Measurements from ENCODE around the gene BMP10. TPM values are rescaled to one million over a fixed set of nuclear protein-coding genes. Genes with fewer than 3 reads are reported as not detected.

The BMP10 gene
- total and polyA plus RNA-seq, 2 of the 13 experiments (the other 11 are each of a cell fraction or from before 2014, with no cell fraction given): not detected

GRCh38 chr2:68918497-68918896, 47.3 kb upstream of the BMP10 start:
- Histone ChIP-seq H3K4me3 (replicated peaks in 1 of 3; ENCODE audit: insufficient read depth in 1 of 3, low read depth in 2 of 3, low read length in 3 of 3) (no peak overlapping the region), H3K27ac (ENCODE audit: extremely low read length, insufficient read depth, low read length) (no peak overlapping the region), H4K20me1 (ENCODE audit: insufficient read depth, low read length) (no peaks in the 10 kb centered on the region), H3K4me1 (ENCODE audit: insufficient read depth, low read length) (peaks cover 9% of the 10 kb centered on the region; the same call in 1 of the 2 replicates), H3K9me3 (ENCODE audit: low read length) (no peaks in the 10 kb centered on the region), H3K27me3 (ENCODE audit: control insufficient read depth in 1 of 2, insufficient read depth in 2 of 2, low read length in 2 of 2) (peaks cover 0 to 3% of the 10 kb centered on the region in 2 experiments; a peak in 1 of 5 replicates), H3K36me3 (replicated peaks in 1 of 2; ENCODE audit: control insufficient read depth in 1 of 2, insufficient read depth in 2 of 2, low read length in 2 of 2) (no peaks in the 10 kb centered on the region), H3K4me2 (ENCODE audit: low read depth, low read length) (no peak overlapping the region), H3K79me2 (ENCODE audit: insufficient read depth, low read length) (no peaks in the 10 kb centered on the region), H2AFZ (ENCODE audit: low read length) (no peak overlapping the region), H3K9ac (ENCODE audit: insufficient read depth, low read depth, low read length) (no peak overlapping the region)
- intact Hi-C loops (cut with micrococcal nuclease; ENCODE audit: unreplicated experiment): no loop called here
- FAIRE-seq (no peak), ATAC-seq (no peak), DNase-seq (ENCODE audit: low spot score) (no peak)
- 31% methylated on average over 7 of the region's 7 CpGs for WGBS (ENCODE audit: low lambda C conversion rate)
- TF ChIP-seq FOSL2 (CRISPR knock-in tag; IDR thresholded peaks at IDR 0.05): peak; percentile 32; the same call in 1 of the 2 replicates
- no peak for TF ChIP-seq PCBP1 (IDR thresholded peaks at IDR 0.05; ENCODE audit: borderline replicate concordance, low read depth, low read length)
- in situ Hi-C loops (cut with HindIII; ENCODE audit: extremely low pct_ligation_motif_present, low pct_unique_long_range_greater_than_20kb): no loop called here
- CTCF ChIA-PET (ENCODE audit: low intra/inter-chr PET ratio, low total read pairs): no interaction called here
- POLR2A ChIA-PET: no interaction called here
- BruUV-seq (replicated peaks): no TSS peak

- no peak overlapping the region for H3K4me3 ChIP-seq (replicated peaks in 1 of 3; ENCODE audit: insufficient read depth in 1 of 3, low read depth in 2 of 3, low read length in 3 of 3)
- FAIRE-seq: no peak
- POLR2A ChIA-PET: no interaction called here
- no peaks in the 10 kb centered on the region for H3K36me3 ChIP-seq (replicated peaks in 1 of 2; ENCODE audit: control insufficient read depth in 1 of 2, insufficient read depth in 2 of 2, low read length in 2 of 2)
- peaks cover 2 to 3% of the 10 kb centered on the region in 2 experiments; a peak in 1 of 5 replicates for H3K27me3 ChIP-seq (ENCODE audit: control insufficient read depth in 1 of 2, insufficient read depth in 2 of 2, low read length in 2 of 2)
- H3K27ac ChIP-seq (ENCODE audit: extremely low read length, insufficient read depth, low read length): no peak overlapping the region
- H3K9ac ChIP-seq (ENCODE audit: insufficient read depth, low read depth, low read length): no peak overlapping the region
- no peaks in the 10 kb centered on the region for H3K79me2 ChIP-seq (ENCODE audit: insufficient read depth, low read length)
- in situ Hi-C loops (cut with HindIII; ENCODE audit: extremely low pct_ligation_motif_present, low pct_unique_long_range_greater_than_20kb) (no loop called here), intact Hi-C loops (cut with micrococcal nuclease; ENCODE audit: unreplicated experiment) (no loop called here)
- no peaks in the 10 kb centered on the region for H4K20me1 ChIP-seq (ENCODE audit: insufficient read depth, low read length)
- 6% methylated on average over 3 of the region's 3 CpGs for WGBS (ENCODE audit: low lambda C conversion rate)
- no peak for DNase-seq (ENCODE audit: low spot score)
- H2AFZ ChIP-seq (ENCODE audit: low read length): no peak overlapping the region
- peaks cover 9% of the 10 kb centered on the region; the same call in 1 of the 2 replicates for H3K4me1 ChIP-seq (ENCODE audit: insufficient read depth, low read length)
- CTCF ChIA-PET (ENCODE audit: low intra/inter-chr PET ratio, low total read pairs): no interaction called here
- no peak for ATAC-seq
- TF ChIP-seq ZBTB14 (CRISPR knock-in tag; IDR thresholded peaks at IDR 0.05) (no peak), ZFP62 (CRISPR knock-in tag; IDR thresholded peaks at IDR 0.05) (no peak), SIN3B (IDR thresholded peaks at IDR 0.05; ENCODE audit: low read length) (no peak), RXRA (CRISPR knock-in tag; IDR thresholded peaks at IDR 0.05) (no peak), FOXP1 (IDR thresholded peaks at IDR 0.05) (no peak), FOXP1 (CRISPR knock-in tag; IDR thresholded peaks at IDR 0.05) (0 out of 2 replicates have a peak, but pooled peaks have one; percentile 25), FOSL2 (CRISPR knock-in tag; IDR thresholded peaks at IDR 0.05) (peak; percentile 15; the same call in 1 of the 2 replicates), ZNF331 (CRISPR knock-in tag; IDR thresholded peaks at IDR 0.05) (no peak), TIGD3 (CRISPR knock-in tag; IDR thresholded peaks at IDR 0.05; ENCODE audit: borderline replicate concordance) (no peak)
- BruUV-seq (replicated peaks): no TSS peak
- no peaks in the 10 kb centered on the region for H3K9me3 ChIP-seq (ENCODE audit: low read length)
- no peak overlapping the region for H3K4me2 ChIP-seq (ENCODE audit: low read depth, low read length)
These were observed 46.0 kb upstream of the BMP10 start for GRCh38 chr2:68917034-68917718.

All from HepG2 (cell line).